ENCODE results near the gene FHOD3. TPM values are rescaled to one million over a fixed set of nuclear protein-coding genes. Genes with fewer than 3 reads are reported as not detected.
A peak's percentile ranks its signal among the peaks of the same experiment; 100 is the strongest.

The FHOD3 gene
- total RNA-seq, 1 donor from 2014 or later = 0.40 TPM

GRCh38 chr18:36403896-36404820 is 106.6 kb downstream of the FHOD3 start:
- no peak for ATAC-seq
- DNase-seq (ENCODE audit: low spot score) = no peak

DNA sequence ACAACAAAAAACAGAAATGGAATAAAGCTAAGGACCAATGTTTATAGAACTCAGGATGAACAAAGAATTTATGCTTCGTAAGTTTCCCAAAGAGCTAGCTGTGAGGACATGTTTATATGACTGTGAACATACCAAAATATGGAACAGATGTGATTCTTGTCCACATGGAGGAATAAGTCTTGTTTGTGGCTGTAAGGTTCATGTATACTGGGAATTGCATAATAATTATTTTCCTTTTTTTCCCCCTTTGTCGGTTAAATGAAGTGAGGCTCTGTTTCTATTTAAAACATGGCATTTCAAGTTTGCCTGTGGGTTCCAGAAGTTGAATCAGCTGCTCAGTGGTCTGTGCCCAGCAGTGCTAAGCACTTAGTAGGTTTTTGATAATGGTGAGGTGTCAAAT is 108.1 kb downstream of the FHOD3 start:
- ATAC-seq = no peak
- no peak for DNase-seq (ENCODE audit: low spot score)

- ATAC-seq (no peak), DNase-seq (ENCODE audit: low spot score) (no peak)
These were observed 109.3 kb downstream of the FHOD3 start for GRCh38 chr18:36406805-36407204.

- ATAC-seq = no peak
- DNase-seq (ENCODE audit: low spot score) = no peak
These were observed 111.1 kb downstream of the FHOD3 start for GRCh38 chr18:36408606-36409005.

DNA sequence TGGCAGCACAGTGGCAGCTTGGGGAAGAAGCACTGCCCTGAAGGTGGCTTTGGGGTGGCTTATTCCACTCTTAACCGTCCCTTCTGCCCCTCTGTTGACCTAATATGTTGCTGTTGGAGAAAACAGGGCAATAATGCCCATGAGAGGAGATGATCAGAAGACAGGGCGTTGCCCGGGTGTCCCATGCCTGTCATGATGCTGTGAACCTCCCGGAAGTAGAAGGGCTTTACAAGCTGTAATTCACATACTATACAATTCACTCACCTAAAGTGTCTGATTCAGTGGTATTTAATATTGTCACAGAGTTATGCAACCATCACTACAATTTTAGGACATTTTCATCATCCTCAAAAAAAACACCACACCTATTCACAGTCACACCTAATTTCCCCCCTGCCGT is 112.3 kb downstream of the FHOD3 start:
- no peak for ATAC-seq
- DNase-seq (ENCODE audit: low spot score) = no peak

- no peak for ATAC-seq
- DNase-seq (ENCODE audit: low spot score) = no peak
These were observed 112.8 kb downstream of the FHOD3 start for GRCh38 chr18:36410346-36410745.

DNA sequence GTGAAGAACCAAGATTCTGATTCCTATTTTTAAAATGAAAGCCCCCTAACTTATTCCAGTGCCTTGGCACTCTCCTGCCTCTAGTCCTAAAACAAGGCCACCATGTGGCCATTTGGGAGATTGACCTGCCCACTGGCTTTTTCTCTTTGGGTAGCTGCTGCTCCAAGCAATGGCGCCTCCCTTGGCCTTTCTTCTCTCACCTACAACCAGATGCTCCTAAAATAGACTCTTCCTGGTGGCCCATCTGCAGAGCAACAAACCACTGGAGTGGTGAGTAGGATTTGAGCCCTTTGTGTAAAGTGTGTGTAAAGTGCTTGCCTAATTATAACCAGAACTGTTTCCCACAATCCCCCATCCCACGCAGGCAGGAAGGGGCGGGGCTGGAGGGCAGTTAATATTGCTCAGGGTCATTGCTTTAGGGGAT is 114.2 kb downstream of the FHOD3 start:
- ATAC-seq (no peak), DNase-seq (ENCODE audit: low spot score) (no peak)

DNA sequence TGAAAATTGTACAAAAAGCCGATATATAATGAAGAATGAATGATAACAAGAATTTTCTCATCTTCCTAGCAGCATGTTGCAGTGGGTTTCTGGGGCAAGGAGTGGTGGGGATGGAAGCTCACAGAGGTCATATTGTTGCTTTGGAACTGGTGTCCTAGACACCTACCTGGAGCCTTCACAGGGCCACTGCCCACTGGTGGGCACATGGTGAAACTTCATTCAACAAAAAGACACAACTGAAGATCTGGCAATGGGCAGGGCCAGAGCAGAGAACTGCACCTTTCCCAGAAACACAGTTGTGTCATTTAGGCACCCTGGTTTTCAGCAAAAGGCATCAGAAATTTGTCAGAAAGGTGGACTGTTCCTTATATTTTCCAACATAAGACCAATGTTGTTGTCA is 115.3 kb downstream of the FHOD3 start:
- no peak for DNase-seq (ENCODE audit: low spot score)

DNA sequence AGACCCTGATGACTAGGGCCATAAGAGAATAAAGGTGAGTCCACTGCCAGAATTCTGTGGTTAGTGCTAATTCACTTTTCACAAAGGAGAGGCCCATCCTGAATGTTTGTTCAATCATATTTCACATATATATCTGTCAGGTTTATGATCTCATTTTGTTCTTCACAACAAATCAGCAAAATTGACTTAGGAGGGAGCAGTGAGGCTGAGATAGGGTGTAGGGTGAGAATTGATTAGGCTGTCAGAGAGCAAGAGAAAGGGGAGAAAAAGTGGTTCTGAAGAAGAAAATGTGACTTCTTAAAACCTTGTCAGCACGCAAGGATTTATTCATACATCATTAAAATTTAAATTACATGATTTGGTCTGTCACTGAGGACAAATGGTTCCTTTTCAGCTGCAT is 117.7 kb downstream of the FHOD3 start:
- DNase-seq (ENCODE audit: low spot score) (no peak), ATAC-seq (no peak)

More for the DNA sequence above, 115.3 kb downstream of the FHOD3 start:
- peak; percentile 50 for ATAC-seq

DNA sequence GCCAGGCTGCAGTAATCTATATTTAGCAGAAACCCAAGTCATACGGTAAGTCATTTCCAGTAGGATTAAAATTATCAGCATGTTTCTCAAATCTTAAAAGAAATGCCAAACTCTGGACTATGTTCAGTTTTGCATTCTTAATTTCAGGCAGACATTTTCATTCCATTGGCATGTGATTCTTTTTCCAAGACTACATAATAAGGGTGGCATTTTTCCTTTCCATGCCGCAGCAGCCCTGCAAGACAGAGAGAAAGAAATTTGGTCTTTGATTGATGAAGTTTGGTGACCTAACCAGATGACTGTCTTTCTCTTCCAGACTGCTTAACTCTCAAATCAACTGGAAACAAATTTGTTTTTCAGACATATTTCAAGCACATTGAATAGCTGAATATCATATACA is 118.1 kb downstream of the FHOD3 start:
- ATAC-seq = no peak
- no peak for DNase-seq (ENCODE audit: low spot score)

DNA sequence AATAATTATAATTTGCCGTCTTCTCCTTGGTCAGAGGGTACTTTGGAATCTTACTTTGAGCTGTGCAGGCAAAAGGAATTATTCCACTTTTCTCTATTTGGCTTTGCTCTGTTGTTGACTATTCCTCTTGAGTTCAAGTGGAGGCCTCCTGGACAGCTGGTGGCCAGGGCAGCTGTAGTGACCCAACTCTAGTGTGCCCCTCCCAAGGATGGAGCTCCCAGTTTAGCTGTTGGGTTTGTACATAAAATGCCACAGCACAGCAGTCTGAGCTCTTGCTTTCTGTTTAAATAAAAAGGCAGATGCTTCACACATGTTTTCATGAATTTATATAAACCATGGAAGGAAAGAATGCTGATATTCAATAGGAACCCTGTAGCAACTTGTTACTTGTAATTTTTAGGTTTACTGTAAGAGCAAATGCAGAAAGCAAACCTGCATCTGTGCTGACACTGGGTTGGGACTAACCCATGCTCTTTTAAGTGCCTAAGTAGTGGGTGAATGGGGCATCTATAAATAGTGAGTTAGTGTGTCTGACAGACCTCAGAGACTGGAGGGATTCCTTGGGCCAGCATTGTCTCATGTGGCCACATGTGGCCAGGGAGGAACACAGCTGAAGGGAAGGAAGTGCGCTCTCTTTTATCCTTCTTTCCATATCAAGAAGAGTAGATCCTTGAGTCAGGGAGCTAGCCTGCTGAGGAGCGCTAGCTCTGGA is 121.8 kb downstream of the FHOD3 start:
- DNase-seq (ENCODE audit: low spot score) = no peak
- no peak for ATAC-seq

GRCh38 chr18:36419900-36420531 is 122.5 kb downstream of the FHOD3 start:
- ATAC-seq = peak; percentile 22
- no peak for DNase-seq (ENCODE audit: low spot score)

GRCh38 chr18:36420826-36421225 is 123.3 kb downstream of the FHOD3 start:
- ATAC-seq = no peak
- DNase-seq (ENCODE audit: low spot score) = no peak

- no peak for ATAC-seq
- DNase-seq (ENCODE audit: low spot score) = no peak
These were observed 127.2 kb downstream of the FHOD3 start for GRCh38 chr18:36424741-36425142.

DNA sequence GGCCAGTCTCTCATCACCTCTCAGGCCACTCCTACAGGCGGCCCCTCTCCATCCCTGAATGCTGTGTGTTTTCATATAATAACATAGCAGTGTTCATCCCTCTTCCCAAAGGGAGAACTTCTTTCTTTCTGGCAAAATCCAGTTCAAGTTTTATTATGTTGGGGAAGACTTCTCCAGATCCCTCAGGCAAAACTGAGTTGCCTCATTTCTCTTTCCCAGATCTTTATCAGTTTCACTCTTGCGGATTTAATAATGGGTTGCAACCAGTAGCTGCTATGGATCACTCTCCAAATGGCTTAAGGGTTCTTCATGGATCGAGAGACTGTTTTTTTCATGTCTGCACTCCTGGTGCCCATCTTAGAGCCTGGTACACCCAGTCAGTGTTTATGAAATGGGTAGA is 129.9 kb downstream of the FHOD3 start:
- ATAC-seq = no peak
- DNase-seq (ENCODE audit: low spot score) = no peak

- DNase-seq (ENCODE audit: low spot score) (no peak), ATAC-seq (no peak)
These were observed 130.3 kb downstream of the FHOD3 start for GRCh38 chr18:36427831-36428230.

GRCh38 chr18:36428431-36429029 is 131.0 kb downstream of the FHOD3 start:
- DNase-seq (ENCODE audit: low spot score) (no peak), ATAC-seq (no peak)

DNA sequence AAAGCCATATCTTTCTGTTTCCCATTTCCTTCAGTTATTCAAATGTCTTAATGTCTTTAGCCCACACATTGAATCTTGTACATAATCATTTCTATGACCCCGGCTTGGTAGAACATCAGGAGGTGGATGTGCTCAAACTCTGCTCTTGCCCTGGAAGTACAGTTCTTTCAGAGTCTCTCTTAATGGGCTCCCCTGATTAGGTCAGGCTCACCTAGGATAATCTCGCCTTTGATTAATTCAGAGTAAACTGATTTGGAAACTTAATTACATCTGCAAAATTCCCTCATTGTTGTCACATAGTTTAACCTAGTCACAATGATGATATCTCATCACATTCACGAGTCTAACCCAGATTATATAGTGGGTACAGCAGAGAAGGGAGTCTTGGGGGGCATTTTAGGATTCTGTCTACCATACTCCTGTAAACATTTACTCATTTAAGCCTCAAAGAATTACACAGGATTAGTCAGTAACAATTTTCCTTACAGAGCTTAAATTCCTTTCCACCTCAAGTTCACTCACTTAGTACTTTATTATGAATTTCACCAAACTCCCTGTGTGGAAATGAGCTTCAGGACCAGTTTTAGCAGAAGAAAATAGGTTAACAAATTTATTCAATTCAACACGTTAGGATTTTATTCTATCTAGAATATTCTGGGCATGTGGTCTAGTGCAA is 135.5 kb downstream of the FHOD3 start:
- DNase-seq (ENCODE audit: low spot score) (no peak), ATAC-seq (no peak)

DNA sequence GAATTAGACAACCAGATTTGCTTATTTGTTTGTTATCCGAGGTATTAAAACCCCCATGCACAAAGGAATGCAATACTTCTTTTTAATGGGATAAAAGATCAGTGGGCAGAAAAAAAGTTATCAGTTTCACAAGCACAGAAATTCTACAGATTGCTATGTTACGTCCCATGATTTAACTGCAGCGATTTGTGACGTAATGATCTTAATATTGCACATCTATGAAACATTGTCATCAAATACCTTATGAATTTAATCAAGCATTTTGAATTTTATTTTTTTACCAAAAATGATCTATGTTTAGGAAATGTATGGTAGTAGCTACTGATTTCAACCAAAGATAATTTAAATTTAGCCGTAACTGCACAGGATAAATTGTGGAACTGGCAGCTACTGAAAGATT is 138.9 kb downstream of the FHOD3 start:
- no peak for ATAC-seq
- DNase-seq (ENCODE audit: low spot score) = no peak

- ATAC-seq = no peak
- DNase-seq (ENCODE audit: low spot score) = no peak
These were observed 143.1 kb downstream of the FHOD3 start for GRCh38 chr18:36440614-36441013.

Measured in left lobe of liver (tissue), 2 donors.